Measurements from ENCODE around the gene BMAL1.
"Not testable (repeated sequence)": the region's sequence is repeated elsewhere in the genome, so short reads cannot be mapped to it uniquely, and the experiment has no call there.

BMAL1 gene

DNA sequence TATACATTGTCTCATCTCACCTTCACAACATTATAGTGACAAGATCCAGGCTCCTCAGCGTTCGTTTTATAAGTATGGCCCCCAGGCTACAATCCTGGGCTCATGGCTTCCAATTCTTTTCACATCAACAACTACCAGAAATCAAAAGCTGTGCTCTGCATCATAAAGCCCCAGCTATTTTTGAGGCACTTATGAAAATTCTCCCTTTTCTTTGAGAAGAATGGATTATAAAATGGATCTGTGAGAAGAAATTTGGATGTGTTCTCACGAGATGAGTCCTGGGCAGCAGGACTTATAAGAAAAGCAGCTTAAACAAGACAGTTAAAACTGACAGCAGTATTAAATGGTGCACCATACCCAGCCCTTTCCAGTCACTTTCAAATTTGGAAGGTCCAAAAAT lies 105.2 kb downstream of the BMAL1 start:
- no peak for DNase-seq (ENCODE audit: low spot score)

GRCh38 chr11:13384908-13385640 lies 107.5 kb downstream of the BMAL1 start:
- DNase-seq (ENCODE audit: low spot score) = peak; percentile 21

GRCh38 chr11:13386567-13386966 lies 109.0 kb downstream of the BMAL1 start:
- no peak for DNase-seq (ENCODE audit: low spot score)

GRCh38 chr11:13388741-13389140 lies 111.2 kb downstream of the BMAL1 start:
- DNase-seq (ENCODE audit: low spot score) = no peak

DNA sequence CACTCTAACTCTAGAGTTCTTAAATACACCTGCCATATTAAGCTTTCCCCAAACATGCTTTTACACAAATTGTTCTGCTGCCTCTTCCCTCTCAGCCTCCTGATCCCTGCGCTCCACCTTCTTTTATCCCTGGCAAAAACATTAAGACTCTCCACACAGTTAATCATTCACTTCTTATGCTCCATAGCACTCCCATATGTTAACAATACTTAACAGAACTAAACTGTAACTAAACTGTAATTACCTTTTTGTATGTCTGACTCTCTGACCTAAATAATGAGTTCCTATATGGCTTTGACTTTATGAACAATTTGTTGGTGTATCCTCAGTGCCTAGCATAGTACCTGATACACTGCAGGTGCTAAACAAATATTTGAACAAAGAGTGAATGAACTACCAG lies 113.6 kb downstream of the BMAL1 start:
- no peak for DNase-seq (ENCODE audit: low spot score)

- not testable (repeated sequence) for DNase-seq (ENCODE audit: low spot score)
Measured at GRCh38 chr11:13398335-13398734, 120.7 kb downstream of the BMAL1 start.

DNA sequence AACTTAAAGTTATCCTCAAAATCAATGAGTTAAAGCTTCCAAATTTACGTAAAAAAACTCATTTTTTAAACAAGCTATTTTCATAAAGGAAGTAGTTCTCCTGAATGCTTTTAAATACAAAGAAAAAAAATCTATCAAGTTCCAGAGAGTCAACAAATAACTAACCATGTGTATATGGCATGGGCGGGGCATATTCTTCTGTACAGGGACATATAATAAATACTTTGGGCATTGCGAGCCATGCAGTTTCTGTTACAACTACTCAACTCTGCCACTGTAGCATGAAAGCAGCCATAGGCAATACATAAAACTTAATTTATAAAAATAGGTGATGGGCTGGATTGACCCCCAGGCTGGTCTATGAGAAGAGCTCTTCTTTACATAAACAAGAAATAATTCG lies 127.6 kb downstream of the BMAL1 start:
- DNase-seq (ENCODE audit: low spot score) = no peak

- no peak for DNase-seq (ENCODE audit: low spot score)
Measured at GRCh38 chr11:13415201-13415600, 137.6 kb downstream of the BMAL1 start.

- DNase-seq (ENCODE audit: low spot score) = no peak
Measured at GRCh38 chr11:13421561-13421960, 144.0 kb downstream of the BMAL1 start.

DNA sequence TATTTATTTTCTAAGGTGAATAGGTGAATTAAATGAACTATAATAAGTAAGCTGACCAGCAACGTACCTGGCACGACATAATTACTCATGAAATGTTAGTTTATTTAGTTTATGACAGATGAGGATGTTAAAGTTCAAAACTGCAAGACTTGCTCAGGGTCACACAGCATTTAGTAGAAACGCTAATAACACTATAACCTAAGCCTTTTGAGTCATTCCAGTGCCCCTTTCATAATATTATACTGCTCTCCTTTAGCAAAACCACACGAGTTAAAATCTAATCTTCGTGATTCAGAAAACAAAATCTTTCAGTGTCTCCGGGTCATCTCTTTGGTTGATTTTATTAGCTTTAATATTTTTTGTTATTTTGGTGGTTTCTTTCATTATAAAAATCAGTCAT lies 145.8 kb downstream of the BMAL1 start:
- DNase-seq (ENCODE audit: low spot score) = no peak

DNA sequence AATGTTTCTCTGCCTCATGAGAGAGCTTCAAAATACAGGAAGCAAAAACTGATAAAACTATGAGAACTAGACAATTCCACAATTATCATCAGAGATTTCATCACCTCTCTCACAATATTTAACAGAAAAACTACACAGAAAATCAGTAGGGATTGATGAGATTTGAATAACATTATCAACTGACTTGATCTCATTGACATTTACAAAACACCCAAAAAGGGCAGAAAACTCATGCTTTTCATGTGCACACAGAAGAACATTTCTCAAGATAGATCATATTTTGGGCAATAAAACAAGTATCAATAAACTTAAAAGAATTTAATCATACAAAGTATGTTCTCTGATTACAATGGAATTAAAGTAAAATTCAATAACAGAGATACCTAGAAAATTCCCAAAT lies 149.8 kb downstream of the BMAL1 start:
- no peak for DNase-seq (ENCODE audit: low spot score)

GRCh38 chr11:13429288-13429687 lies 151.7 kb downstream of the BMAL1 start:
- DNase-seq (ENCODE audit: low spot score) = no peak

DNA sequence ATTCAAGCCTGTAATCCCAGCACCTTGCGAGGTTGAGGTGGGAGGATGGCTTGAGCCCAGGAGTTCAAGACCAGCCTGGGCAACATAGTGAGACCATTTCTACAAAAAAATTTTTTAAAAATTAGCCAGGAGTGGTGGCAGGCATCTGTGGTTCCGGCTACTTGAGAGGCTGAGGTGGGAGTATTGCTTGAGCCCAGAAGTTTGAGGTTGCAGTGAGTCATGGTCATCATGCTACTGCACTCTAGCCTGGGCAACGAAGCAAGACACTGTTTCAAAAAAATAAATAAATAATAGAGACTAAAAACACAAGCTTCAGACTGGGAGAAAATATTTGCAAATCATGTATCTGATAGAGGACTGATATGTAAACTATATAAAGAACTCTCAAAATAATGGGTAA lies 152.2 kb downstream of the BMAL1 start:
- DNase-seq (ENCODE audit: low spot score) = no peak

GRCh38 chr11:13433437-13433836 lies 155.8 kb downstream of the BMAL1 start:
- no peak for DNase-seq (ENCODE audit: low spot score)

GRCh38 chr11:13434247-13435205 lies 156.9 kb downstream of the BMAL1 start:
- no peak for DNase-seq (ENCODE audit: low spot score)

DNA sequence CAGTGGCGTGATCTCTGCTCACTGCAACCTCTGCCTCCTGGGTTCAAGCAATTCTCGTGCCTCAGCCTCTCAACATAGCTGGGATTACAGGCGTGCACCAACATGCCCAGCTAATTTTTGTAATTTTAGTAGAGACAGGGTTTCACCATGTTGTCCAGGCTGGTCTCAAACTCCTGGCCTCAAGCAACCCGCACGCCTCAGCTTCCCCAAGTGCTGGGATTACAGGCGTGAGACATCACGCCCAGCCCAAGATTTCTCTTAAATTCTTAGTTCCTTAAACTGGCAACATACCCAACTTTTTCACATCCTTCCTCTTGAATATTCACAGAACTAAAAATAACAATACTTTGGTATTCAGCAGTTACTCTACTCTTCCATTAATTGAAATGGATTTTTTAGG lies 159.2 kb downstream of the BMAL1 start:
- DNase-seq (ENCODE audit: low spot score) = not testable (repeated sequence)
